Measurements from ENCODE around the gene DCXR.

DNA sequence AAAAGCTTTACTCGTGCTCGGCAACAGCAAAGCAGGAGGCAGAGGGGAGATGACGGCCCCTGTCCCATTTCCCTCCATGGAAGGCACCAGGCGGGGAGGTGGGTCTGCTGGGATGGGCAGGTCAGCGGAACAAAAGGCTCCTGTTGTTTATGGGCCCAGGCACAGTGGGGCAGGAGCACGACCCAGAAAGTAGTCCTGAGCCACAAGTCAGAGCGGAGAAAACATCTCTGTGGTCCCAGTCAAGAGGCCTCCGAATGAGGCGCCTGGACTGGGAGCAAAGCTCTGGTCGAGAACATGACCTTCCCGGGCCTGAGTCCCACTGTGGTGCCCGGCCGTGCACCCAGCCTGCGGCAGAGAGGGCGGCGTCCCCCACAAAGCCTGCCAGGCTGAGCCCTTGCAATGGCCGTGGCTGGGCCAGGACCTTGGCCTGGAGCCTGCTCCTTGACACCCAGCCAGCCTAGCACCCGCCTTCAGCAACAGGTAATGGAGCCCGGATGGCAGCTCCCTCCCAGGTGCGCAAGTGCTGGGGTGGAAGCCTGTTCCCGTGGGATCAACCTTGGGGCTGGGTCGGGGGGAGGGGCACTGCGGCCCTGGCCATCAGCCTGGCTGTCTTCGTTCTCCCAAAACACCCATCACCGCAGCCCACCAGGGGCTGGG lies 10.5 kb upstream of the DCXR start:
- TF ChIP-seq YY1 (IDR thresholded peaks at IDR 0.05; ENCODE audit: insufficient read depth, insufficient read length) (no peak), SUZ12 (IDR thresholded peaks at IDR 0.05; ENCODE audit: extremely low read depth, insufficient read depth, insufficient read length) (no peak)

Data from NT2/D1 (cell line).